HG03442 (cell line): ENCODE measurements around the gene ZNF804A.
"Not testable (repeated sequence)": the region's sequence is repeated elsewhere in the genome, so short reads cannot be mapped to it uniquely, and the experiment has no call there.

Experiments
- ATAC-seq: cut with Tn5 transposase; IDR thresholded peaks from one replicate; pipeline ENCODE4 v1.9.1; 2021; ENCODE audit warnings: mild to moderate bottlenecking, moderate library complexity; ENCODE audit not compliant: unreplicated experiment

ZNF804A gene

DNA sequence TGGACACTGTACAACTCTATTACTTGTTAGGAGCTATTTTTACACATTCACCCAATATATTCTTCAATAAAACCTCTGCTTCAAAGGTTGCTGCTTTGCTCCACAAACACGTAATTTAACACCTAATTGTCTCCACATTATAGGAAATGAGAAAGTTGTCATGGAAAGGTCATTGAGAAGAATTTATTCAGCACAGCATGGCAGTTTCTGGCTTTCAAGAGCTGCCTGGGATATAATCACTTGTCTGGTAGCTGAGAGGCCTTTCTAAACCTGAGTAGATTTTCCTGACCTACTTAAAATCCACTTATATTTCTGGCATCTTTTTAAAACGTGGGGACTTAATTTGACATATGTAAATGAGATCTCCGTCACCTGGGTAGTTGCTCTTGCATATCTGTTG, 216.1 kb downstream of the ZNF804A start:
- no peak for ATAC-seq

DNA sequence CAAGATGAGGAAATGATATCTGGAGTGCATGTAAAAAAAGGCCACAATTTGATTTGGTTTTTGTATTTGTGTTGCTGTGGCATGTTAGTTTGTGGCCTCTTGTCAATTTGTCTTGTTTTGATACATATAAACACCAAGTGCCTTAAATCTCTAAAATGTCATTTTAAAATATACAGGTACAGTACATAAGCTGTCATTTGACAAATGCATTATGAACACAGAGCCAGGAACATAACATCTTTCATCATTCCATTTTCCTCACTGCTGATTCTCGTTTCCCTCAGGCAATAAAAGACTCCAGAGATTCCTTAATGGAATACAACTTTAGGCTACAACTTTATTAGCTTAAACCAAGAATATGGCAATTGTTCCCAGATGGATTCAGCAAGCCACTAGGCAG, 217.5 kb downstream of the ZNF804A start:
- ATAC-seq, result no peak

DNA sequence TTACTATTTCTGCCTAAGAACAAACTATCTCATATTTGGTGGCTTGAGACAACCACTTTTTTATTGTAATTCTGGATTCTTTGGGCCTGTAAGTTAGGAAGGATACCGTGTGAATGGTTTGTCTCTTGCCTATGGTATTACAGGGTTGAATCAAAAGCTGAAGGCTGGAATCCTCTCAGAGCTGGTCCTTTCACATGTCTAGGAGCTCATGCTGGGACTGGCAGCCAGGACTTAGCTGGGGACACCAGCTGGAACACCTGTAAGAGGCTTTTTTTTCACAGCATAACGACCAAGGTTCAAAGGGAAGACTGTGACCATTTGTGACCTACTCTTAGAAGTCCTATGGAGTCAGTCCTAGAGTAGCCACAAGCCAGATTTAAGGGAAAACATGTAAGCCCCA, 226.3 kb downstream of the ZNF804A start:
- ATAC-seq, result no peak

DNA sequence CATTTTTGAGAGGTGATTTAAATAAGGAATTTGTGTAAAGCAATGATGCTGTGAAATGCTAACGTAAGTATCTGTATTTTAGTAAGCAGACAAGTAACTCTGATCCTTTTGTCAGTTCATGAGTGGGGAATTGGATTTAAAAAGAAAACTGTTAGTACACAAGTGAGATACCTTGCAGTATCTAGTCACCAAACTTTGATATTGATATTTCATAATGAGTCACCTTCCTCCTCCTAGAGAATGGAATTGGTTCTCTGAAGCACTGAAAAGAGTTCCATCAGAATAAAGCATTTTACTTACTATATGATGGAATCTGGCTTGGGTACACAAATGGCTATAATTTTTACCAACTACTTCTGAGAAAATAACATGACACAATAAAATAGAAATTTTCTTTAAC, 232.2 kb downstream of the ZNF804A start:
- no peak for ATAC-seq

DNA sequence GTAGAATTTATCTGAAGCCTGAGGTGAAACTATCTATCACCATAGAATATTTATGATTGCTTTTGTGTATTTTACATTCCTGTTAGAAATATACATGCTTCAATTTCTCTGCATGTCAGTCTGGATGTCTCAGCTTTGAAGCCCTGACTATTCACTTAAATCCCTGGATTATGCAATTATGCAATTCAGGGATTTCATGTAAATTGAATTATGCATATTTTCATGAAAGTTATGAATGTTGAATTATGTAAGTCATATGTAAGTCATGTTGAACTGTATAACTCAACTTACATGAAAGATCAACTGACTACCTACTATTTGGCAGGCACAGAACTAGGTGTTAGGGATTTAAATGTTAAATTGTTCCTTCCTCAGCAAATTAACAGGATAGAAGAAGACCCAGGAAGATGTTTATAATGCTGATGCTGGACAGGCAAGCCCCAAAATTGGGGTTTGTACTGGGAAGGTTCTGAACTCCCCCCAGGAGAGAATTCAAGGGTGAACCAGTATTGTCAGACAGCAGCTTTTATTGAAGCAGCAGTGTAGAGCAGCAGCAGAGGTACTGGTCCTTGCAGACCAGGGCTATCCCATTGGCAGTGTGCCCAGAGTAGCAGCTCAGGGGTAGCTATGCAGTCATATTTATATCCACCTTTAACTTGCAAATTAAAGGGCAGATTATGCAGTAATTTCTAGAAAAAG, 236.5 kb downstream of the ZNF804A start:
- no peak for ATAC-seq

DNA sequence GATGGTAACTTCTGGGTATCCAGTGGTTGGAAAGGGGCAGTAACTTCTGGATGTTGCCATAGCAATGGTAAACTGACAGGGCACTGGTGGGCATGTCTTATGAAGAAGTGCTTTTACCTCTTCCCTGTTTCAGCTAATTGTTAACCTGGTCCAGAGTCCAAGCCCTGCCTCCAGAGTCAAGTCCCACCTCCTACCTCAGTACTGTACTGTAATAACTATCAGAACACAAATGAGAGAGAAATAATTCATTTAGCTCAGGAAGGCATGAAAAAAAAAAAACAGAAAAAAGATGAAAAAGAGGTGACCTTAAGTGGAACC, 237.0 kb downstream of the ZNF804A start:
- no peak for ATAC-seq

DNA sequence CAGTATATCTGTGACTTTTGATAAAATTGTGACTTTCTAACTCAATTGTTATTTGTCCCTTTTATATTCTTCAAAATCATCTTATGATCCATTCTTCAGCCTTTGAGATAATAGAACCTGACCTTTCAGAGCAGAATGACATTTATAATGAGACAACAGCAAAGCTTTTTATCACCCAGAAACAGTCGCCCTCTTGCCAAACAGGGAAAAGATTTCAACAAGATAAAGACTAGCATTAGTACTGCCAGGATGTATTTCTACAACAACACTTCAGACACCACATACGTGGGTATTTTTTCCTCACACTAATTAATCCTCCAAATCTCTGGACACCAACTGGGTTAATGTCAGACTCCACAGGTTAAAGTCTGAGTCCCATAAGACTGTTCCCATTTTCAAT, 249.0 kb downstream of the ZNF804A start:
- no peak for ATAC-seq

DNA sequence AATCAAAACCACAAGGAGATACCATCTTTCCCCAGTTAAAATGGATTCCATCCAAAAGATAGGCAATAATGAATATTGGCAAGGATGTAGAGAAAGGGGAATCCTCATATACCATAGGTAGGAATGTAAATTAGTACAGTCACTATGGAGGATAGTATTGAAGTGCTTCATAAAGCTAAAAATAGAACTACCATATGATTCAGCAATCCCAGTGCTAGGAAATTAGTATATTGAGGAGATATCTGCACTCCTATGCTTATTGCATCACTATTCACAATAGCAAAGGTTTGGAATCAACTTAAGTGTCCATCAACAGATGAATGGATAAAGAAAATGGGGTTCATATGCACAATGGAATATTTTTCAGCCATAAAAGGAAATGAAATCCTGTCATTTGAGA, 251.2 kb downstream of the ZNF804A start:
- ATAC-seq, result no peak

DNA sequence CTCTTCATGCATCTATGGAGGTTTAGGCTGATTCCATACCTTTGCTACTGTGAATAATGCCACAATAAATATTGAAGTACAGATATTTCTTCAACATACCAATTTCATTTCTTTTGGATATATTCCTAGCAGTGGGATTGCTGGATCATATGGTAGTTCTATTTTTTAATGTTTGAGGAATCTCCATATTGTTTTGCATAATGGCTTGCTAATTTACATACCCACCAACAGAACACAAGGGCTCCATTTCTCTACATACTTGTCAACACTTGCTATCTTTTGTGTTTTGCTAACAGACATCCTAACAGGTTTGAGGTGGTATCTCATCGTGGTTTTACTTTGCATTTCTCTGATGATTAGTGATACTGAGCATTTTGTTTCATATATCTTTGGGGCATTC, 253.2 kb downstream of the ZNF804A start:
- no peak for ATAC-seq

DNA sequence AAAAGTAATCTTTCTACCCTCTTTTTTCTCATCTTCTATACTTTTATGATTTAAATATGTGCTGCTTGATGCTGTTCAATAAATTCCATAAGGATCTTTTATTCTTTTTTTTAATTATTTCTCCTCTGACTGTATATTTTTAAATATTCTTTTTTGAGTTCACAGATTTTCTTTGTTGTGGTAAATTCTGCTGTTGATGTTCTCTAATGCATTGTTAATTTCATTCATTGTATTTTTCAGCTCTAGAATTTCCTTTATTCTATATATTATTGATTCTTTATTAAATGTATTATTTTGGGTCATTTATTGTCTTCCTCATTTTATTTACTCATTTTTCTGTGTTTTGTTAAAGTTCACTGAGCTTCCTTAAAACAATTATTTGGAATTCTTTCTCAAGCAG, 260.9 kb downstream of the ZNF804A start:
- ATAC-seq, result no peak

DNA sequence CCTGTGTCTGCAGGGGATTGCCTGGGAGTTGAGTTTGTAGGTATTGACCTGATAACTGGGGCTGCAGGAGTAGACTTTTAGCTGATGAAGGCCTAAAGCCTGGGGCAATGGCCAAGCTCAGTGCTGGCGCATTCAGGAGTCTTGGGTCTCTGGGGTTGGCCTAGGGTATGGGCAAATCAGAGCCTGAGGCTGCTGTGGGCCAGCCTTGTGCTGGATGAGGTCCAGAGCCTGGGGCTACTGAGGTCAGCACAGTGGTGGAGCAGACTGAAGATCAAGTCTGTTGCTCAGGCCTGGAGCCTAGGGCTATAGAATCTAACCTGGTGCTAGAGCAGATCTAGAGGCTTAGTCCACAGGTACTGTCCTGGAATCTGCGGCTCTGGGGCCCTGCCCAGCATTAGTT, 262.4 kb downstream of the ZNF804A start:
- ATAC-seq, result no peak

DNA sequence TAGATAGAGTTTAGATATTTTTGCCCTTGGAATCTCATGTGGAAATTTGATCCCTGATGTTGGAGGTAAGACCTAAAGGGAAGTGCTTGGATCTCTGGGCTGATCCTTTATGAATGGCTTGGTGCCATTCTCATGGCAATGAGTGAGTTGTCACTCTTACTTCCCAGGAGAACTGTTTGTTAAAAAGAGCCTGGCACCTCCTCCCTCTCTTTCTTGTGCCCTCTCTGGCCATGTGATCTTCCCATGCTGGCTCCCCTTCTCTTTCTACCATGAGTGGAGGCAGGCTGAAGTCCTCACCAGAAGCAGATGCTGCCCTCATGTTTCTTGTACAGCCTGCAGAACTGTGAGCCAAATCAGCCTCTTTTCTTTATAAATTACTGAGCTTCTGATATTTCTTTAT, 276.9 kb downstream of the ZNF804A start:
- no peak for ATAC-seq

DNA sequence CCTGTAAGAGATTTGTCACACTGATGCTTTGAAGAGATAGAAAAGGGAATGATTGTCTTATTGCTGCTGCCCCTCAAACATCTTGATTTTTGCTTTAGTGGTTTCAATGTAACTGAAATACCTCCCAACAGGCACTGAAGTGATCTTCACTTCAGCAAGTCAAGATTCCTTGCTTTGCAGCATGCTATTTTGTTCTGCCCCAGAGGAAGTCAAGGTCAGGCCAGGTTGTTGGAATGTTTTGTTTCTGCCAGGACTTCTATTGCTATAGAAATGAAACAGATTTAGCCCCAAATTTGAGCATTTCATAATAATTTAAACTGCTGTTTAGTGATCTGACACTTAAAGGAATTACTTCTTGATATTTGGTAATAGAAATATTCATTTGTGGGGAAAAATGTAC, 277.6 kb downstream of the ZNF804A start:
- no peak for ATAC-seq

DNA sequence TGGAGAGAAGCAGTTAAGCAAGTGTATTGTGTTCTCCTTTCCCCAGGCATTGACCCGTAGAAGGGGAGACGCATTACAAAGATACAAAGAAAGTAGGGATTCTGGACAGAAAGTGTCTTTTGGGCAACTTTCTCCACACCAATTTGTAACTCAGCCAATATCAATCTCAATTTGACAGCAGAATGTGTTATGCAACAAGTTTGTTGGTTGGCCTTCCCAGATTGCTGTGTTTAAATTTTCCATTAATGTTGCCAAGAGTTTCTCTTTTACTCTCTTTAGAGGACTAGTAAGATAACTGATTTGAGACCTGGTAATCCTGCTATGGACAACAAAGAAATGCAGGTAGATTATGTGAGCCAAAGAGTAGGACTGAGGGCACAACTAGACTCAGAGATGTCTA, 279.6 kb downstream of the ZNF804A start:
- no peak for ATAC-seq

DNA sequence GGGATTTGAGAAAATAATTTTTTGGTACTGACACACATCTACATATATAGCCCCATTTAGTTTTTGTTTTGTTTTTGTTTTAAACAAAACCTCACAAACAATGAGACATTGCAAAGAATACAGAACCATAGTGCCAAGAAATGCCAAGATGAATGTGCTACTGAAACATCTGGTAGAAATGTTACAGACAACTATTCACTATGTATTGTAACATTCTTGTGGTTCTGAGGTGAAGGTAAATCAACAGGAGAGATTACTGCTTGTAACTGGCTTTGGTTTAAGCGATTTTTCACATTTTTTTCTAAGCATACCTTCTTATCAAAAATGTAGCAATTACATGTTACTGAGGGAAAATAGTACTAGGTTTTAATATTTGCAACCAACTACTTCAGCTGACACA, 281.3 kb downstream of the ZNF804A start:
- no peak for ATAC-seq

DNA sequence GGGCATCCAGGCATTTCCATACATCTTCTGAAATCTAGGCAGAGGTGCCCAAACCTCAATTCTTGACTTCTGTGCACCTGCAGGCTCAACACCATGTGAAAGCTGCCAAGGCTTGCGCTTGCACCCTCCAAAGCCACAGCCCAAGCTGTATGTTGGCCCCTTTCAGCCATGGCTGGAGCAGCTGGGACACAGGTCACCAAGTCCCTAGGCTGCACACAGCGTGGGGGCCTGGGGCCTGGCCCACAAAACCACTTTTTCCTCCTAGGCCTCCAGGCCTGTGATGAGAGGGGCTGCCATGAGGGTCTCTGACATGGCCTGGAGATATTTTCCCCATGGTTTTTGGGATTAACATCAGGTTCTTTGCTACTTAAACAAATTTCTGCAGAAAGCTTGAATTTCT, 288.3 kb downstream of the ZNF804A start:
- not testable (repeated sequence) for ATAC-seq

DNA sequence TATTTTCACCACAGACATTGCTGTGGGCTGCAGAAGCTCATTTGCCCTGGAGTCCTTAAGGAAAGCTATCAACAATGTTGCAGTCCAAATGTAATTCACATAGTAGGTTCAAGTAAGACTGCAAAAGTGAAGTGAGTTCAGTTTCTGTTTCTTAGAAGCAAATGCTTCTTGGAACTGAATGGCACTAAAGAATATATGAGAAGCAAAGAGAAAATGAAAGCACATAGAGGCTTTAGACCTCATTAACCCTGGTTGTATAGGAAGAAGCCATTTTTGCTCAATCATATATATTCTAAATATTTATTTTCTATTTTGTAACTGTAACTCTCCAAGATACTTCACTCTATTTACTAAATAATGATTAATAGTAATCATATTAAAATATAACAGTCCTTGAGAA, 292.0 kb downstream of the ZNF804A start:
- ATAC-seq, result no peak

DNA sequence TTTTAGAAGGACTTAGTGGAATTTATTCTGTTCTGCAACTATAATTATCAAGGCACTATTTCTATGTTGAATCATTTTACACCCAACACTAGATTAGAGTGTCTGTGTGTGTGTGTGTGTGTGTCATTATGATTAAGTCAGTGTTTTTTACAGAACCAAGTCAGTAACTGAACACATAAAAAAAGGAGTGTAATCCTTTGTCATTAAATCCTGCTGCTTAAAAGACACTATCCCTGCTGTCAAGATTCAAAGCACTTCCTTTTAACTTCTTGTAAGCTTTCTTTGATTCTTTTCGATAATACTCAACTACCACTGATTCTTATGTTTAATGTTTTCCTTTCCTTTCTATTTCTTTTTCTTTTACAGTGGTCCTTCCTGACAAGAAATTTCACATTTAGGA, 306.7 kb downstream of the ZNF804A start:
- no peak for ATAC-seq

DNA sequence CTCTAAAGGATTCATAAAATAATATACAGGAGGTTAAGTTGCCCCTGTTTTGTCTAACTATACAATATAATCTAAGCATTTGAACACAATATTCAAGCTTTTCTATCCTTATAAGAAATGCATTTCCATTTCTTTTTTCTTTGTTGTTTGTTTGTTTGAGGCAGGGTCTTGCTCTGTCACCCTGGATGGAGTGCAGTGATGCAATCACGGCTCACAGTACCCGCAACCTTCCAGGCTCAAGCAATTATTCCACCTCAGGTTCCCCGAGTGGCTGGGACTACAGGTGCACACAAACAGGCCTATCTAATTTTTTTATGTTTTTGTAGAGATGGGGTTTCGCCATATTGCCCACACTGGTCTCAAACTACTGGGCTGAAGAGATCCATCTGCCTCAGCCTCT, 307.8 kb downstream of the ZNF804A start:
- ATAC-seq, result no peak

DNA sequence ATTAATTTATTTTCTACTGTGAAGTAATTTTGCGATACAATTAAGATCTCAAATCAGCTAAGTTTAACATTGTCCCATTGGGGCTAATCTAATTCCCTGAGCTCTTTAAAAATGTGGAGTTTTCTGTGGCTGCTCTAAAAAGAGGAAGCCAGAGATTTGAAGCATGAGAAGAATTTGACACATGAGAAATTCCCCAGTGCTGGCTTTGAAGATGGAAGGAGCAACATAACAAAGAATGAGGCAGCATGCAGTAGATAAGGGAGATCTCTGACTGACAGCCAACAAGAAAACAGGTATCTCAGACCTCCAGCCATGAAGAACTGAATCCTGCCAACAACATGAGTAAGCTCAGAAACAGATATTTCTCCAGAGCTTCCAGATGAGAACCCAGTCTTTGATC, 308.4 kb downstream of the ZNF804A start:
- ATAC-seq, result no peak

DNA sequence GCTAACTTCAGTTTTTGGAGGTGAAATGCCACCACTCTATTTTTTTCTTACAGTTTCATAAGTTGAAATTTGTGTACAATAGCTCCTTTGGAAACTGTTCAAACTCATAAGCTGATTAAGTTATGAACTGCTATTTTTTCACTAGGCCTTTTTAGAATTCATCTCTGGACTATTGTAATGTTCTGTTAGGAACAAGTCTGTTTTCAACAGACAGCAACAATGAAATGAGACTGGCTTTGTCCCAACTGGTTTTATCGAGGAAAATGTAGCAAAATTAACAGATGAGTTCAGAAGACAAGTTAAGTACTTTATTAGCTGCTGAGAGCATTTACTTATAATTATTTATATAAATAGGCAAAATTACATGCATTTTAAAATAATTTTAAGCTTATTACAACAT, 310.6 kb downstream of the ZNF804A start:
- no peak for ATAC-seq

DNA sequence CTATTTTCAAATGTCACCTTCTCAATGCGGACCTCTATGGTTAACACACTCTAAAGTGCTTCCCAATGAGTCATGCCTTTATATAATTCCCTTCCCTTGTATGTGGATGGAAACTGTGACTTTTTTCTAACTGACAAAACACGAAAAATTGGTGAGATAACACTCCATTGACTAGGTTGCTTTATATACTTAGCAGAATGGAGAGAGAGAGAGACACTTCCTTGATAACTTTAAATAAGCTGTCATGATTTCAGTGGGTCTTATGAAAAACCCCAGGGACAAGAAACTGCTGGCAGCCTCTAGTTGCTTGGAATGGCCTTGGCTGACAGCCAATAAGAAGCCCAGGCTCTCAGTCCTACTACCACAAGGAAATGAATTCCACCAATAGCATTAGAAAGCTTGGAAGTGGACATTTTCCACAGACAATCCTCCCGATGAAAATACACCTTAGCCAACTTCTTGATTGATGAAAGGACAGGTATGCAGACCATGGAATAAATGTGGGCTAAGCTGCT, 322.2 kb downstream of the ZNF804A start:
- no peak for ATAC-seq

DNA sequence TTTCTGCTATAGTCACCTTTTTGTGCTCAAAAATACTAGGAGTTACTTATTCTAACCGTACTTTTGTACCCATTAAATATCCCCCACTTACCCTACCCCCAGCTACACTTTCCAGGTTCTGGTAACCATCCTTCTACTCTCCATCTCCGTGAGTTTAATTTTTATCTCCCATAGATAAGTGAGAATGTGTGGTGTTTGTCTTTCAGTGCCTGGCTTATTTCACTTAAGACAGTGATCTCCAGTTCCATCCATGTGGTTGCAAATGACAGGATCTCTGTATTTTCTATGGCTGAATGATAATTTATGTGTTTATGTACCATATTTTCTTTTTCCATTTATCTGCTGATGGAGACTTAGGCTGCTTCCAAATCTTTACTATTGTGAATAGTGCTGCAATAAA, 323.3 kb downstream of the ZNF804A start:
- no peak for ATAC-seq
